GM21723 (cell line): ENCODE results near the gene C1GALT1.

Experiments used
- ATAC-seq: cut with Tn5 transposase; IDR thresholded peaks from one replicate; pipeline ENCODE4 v1.9.1; 2021; ENCODE audit warnings: mild to moderate bottlenecking, moderate library complexity; ENCODE audit not compliant: unreplicated experiment

C1GALT1 gene

GRCh38 chr7:7265081-7266075 lies 83.0 kb downstream of the C1GALT1 start:
- no peak for ATAC-seq

GRCh38 chr7:7266257-7266881 lies 84.0 kb downstream of the C1GALT1 start:
- ATAC-seq, result no peak

- no peak for ATAC-seq
Measured at GRCh38 chr7:7271094-7271874, 88.9 kb downstream of the C1GALT1 start.

GRCh38 chr7:7272294-7272693 lies 90.0 kb downstream of the C1GALT1 start:
- no peak for ATAC-seq

GRCh38 chr7:7274782-7275181 lies 92.4 kb downstream of the C1GALT1 start:
- no peak for ATAC-seq

GRCh38 chr7:7276161-7276560 lies 93.8 kb downstream of the C1GALT1 start:
- ATAC-seq, result no peak

GRCh38 chr7:7290429-7291122 lies 108.2 kb downstream of the C1GALT1 start:
- ATAC-seq, result no peak

- no peak for ATAC-seq
Measured at GRCh38 chr7:7292085-7292484, 109.7 kb downstream of the C1GALT1 start.

- no peak for ATAC-seq
Measured at GRCh38 chr7:7292608-7293007, 110.3 kb downstream of the C1GALT1 start.

GRCh38 chr7:7293092-7293491 lies 110.7 kb downstream of the C1GALT1 start:
- ATAC-seq, result no peak

GRCh38 chr7:7294911-7295310 lies 112.6 kb downstream of the C1GALT1 start:
- ATAC-seq, result no peak
